Cerebellar cortex (tissue), 1 donor: ENCODE measurements around the gene KIZ.

Experiments used
- DNase-seq: peaks from one replicate; pipeline ENCODE4 v3.0.0-alpha.2; 2015; ENCODE audit warnings: low spot score

KIZ gene

GRCh38 chr20:21104921-21105320 lies 21.0 kb upstream of the KIZ start:
- no peak for DNase-seq

- DNase-seq: no peak
Observed at GRCh38 chr20:21105429-21106170, 20.3 kb upstream of the KIZ start.

- no peak for DNase-seq
Observed at GRCh38 chr20:21106171-21107017, 19.5 kb upstream of the KIZ start, which contains the start of gene LINC00237. TSS of gene LINC00237 (minus strand) at chr20:21106358.

GRCh38 chr20:21109144-21109543 lies 16.7 kb upstream of the KIZ start:
- no peak for DNase-seq

- DNase-seq: no peak
Observed at GRCh38 chr20:21110811-21111210, 15.1 kb upstream of the KIZ start.

GRCh38 chr20:21111416-21111815 lies 14.5 kb upstream of the KIZ start:
- DNase-seq: no peak

GRCh38 chr20:21113697-21114096 lies 12.2 kb upstream of the KIZ start:
- DNase-seq: no peak

GRCh38 chr20:21114584-21114983 lies 11.3 kb upstream of the KIZ start:
- DNase-seq: no peak

- DNase-seq: no peak
Observed at GRCh38 chr20:21117521-21117920, 8.4 kb upstream of the KIZ start.

- DNase-seq: no peak
Observed at GRCh38 chr20:21118138-21118537, 7.7 kb upstream of the KIZ start.

GRCh38 chr20:21118782-21119181 lies 7.1 kb upstream of the KIZ start:
- no peak for DNase-seq

- DNase-seq: no peak
Observed at GRCh38 chr20:21124190-21124589, 1.7 kb upstream of the KIZ start.

- peak; percentile 74 for DNase-seq
Observed at GRCh38 chr20:21125072-21125848, 622 bp upstream of the KIZ start.

GRCh38 chr20:21126581-21126870 lies 644 bp downstream of the KIZ start:
- DNase-seq: peak; percentile 48

- DNase-seq: no peak
Observed at GRCh38 chr20:21127201-21127981, 1.5 kb downstream of the KIZ start.

GRCh38 chr20:21129861-21130260 lies 4.0 kb downstream of the KIZ start:
- DNase-seq: no peak

- DNase-seq: no peak
Observed at GRCh38 chr20:21133404-21133803, 7.5 kb downstream of the KIZ start.

GRCh38 chr20:21133917-21134622 lies 8.2 kb downstream of the KIZ start:
- no peak for DNase-seq

- no peak for DNase-seq
Observed at GRCh38 chr20:21134883-21135493, 9.1 kb downstream of the KIZ start.

- no peak for DNase-seq
Observed at GRCh38 chr20:21136015-21136732, 10.3 kb downstream of the KIZ start.
